Ramos (cell line): Measurements from ENCODE around the gene CHRND.

ENCODE experiments used
- in situ Hi-C: fragments of 300-500 bp; cut with MboI; formaldehyde crosslinking; loops from one replicate; pipeline ENCODE4 v1.14.3; 2022; ENCODE audit warnings: low sequenced_read_pairs; ENCODE audit not compliant: unreplicated experiment

CHRND gene

GRCh38 chr2:232539298-232540231 is 13.6 kb downstream of the CHRND start, which contains the start of gene CHRNG:
TSS of gene CHRNG (plus strand) at chr2:232539692. CDS start at chr2:232539748, 56 bp downstream.
- in situ Hi-C loops, result no loop called here

DNA sequence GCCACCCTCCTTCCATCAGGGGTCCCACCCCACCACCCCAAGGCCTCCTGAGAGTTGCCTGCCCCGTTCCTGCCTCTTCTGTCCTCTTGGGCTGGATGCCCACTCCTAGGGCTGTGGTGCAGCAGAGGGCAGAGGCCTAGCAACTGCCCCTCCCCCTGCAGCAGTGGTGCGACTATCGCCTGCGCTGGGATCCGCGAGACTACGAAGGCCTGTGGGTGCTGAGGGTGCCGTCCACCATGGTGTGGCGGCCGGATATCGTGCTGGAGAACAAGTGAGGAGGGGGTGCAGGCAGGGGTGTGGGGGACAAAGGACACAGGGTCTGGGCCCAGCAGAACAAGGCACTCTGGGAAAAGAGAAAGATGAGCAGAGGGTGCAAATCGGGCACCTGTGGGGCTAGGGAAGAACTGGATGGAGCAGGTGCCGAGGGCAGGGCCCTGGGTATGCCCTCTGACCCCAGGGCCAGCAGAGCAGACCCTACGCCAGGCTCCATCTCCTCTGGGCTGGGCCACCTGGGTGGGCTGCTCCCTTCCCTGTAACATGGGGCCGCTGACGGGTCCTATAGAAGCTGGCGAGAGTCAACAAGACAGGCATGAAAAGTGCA is 14.6 kb downstream of the CHRND start:
- in situ Hi-C loops, result no loop called here

DNA sequence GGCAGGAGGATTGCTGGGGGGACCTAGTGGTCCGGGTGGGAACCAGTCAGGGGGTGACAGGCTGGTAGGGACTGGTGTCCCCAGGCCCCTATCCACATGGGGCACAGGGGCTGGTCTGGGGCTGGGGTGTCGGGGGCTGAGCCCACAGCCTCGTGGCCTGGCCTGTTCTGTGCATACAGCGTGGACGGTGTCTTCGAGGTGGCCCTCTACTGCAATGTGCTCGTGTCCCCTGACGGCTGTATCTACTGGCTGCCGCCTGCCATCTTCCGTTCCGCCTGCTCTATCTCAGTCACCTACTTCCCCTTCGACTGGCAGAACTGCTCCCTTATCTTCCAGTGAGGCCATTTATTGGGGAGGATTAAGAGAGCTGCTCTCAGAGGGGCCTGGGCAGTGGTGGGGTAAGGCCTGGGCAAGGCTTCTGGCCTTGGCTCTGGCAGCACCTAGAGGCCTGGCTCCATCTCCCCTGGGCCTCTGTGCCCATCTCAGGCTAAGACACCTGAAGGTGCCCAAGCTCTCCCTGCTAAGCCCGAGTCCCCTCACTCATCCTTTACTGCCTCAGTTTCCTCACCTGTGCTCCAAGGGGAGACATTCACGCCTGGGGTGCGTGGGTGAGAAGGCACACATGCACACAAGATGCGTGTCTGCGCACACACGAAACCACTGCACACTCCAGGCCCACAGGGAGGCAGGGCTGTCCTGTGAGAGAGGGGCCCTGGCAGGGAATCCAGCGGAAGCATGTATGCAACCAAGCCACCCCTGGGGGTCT is 15.4 kb downstream of the CHRND start:
- in situ Hi-C loops, result no loop called here

DNA sequence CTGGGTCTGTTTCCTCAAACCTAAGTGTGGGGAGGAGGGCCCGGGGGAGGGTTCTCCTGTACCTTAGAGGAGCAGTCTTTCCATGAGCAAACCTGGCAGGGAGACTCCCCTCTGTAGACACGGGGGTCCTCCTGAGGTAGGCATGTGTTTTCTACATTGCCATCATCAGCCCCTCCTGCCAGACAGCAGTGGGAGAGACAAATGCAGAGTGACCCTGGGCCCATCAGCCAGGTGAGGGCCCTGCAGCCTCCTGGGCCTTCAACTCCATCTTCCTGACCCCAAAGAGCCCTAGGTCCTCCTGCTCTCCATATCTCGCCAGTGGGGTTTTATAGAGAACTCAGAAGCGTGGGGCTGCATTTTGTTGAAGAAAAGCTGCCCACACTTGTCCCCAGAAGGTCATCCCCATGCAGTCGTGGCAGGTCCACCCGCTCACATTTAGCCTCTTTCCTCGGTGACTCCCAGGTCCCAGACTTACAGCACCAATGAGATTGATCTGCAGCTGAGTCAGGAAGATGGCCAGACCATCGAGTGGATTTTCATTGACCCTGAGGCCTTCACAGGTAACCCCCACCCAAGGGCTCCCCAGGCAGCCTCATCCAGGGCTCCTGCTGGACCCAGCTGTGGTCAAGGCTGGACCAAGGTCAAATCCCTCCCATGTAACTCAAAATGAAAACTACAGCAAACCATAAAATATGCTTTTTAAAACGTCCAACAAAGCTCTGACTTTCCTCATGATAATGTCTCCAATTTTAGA is 16.2 kb downstream of the CHRND start:
- in situ Hi-C loops, result no loop called here

- in situ Hi-C loops, result no loop called here
Observed at GRCh38 chr2:232542715-232543467, 16.9 kb downstream of the CHRND start.

DNA sequence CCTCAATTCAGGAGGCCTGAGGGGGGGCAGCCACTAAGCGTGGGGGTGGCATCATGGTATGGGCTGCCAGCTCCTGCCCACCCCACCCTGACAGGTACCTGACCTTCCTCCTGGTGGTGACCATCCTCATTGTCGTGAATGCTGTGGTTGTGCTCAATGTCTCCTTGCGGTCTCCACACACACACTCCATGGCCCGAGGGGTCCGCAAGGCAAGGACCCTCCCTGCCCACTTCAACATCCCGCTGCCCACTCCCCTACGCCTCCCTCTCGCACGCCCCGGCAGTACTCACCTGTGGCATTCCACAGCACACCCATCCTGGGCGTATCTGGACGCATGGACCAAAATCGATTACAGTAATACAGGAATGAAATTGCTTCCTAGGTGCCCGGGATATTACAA is 17.5 kb downstream of the CHRND start:
- in situ Hi-C loops, result no loop called here

DNA sequence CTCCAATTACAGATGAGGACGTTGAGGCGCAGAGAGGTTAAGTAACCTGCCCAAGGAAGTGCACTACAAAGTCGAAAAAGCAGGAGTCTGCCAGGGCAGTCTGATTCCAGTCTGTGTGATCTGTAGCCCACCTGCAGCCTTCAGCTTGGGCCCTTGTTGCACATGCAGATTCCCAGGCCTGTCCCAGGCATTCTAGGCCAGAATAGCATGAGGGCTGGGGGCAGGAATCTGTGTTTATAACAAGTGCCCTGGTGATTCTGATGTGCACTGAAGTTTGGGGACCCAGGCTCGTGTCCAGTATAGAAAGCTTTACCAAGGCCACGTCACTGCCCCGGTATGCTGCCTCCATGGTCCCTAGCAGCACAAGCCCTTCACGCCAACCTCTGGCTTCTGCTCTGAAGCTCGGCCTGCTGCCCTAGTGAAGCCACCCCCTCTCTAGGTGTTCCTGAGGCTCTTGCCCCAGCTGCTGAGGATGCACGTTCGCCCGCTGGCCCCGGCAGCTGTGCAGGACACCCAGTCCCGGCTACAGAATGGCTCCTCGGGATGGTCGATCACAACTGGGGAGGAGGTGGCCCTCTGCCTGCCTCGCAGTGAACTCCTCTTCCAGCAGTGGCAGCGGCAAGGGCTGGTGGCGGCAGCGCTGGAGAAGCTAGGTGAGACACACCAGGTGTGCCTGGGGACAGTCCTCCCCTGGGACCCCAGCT is 18.1 kb downstream of the CHRND start:
- in situ Hi-C loops, result no loop called here

DNA sequence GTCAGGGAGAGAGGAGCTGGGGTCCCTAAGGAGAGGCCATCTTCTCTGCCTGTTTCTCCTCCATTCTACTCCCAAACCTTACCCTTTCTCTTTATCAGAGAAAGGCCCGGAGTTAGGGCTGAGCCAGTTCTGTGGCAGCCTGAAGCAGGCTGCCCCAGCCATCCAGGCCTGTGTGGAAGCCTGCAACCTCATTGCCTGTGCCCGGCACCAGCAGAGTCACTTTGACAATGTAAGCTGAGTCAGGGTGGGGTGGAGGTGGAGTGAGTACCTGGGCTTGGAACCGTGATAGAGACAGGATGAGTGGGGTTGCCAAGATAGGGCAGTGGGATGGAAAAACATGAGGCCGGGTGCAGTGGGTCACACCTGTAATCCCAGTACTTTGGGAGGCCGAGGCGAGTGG is 18.7 kb downstream of the CHRND start:
- in situ Hi-C loops, result no loop called here

GRCh38 chr2:232545511-232546375 is 19.8 kb downstream of the CHRND start:
- in situ Hi-C loops, result no loop called here

DNA sequence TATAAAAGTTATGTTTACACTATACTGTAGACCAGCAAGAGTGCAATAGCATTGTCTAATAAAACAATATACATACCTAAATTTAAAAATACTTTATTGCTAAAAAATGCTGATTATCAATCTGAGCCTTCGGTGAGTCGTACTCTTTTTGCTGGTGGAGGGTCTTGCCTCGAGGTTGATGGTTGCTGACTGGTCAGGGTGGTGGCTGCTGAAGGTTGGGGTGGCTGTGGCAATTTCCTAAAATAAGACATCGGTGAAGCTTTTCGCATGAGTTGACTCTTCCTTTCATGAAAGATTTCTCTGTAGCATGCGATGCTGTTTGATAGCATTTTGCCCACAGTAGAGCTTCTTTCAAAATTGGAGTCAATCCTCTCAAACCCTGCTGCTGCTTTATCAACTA is 22.0 kb downstream of the CHRND start:
- in situ Hi-C loops, result no loop called here

- in situ Hi-C loops, result no loop called here
Observed at GRCh38 chr2:232549655-232550353, 23.8 kb downstream of the CHRND start.

GRCh38 chr2:232550354-232551249 is 24.6 kb downstream of the CHRND start, which contains the start of the genes EIF4E2 and TIGD1:
TSS of gene EIF4E2 (plus strand) at chr2:232550689. CDS start at chr2:232550725, 36 bp downstream.
TSS of gene TIGD1 (minus strand) at chr2:232550557. CDS start at chr2:232549882, 675 bp downstream.
- in situ Hi-C loops, result no loop called here

DNA sequence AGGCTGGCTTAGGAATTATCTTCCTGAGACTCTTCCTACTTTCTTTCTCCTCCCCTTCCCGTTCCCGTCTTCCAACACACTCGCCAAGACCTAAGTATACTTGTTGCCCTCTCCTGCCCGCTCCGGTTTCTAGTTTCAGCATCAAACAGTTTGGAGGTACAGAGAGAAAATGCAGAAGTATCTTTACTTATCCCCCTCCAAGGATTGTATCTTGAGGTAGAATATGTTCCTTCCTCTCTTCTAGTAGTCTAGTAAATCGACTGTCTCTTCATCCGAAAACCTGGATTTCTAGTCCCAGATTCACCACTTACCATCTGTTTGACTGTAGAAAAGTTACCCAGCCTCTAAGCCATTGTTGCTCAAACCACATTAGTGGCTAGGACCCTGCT is 25.3 kb downstream of the CHRND start:
- in situ Hi-C loops, result no loop called here

- in situ Hi-C loops, result no loop called here
Observed at GRCh38 chr2:232551776-232552175, 25.8 kb downstream of the CHRND start.

DNA sequence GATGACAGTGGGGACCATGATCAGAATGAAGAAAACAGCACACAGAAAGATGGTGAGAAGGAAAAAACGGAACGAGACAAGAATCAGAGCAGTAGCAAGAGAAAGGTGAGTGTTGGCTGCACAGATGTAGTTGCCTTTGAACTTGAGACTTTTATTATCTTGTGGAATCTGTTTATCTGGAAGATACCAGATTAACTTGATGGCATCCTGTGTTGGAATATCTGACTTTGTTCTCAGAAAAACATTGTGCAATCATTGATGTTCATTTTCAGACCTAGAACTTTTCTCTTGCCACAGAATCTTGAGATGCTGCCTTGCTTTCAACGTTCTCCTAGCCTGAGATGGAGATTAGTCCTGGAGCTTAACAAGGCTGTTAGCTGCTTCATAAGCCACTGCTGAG is 30.5 kb downstream of the CHRND start:
- in situ Hi-C loops, result no loop called here

GRCh38 chr2:232562515-232563151 is 36.7 kb downstream of the CHRND start:
- in situ Hi-C loops, result no loop called here
